Lung (tissue), 12 donors: ENCODE data around the gene SLC35F3. TPM values are rescaled to one million over a fixed set of nuclear protein-coding genes. Genes with fewer than 3 reads are reported as not detected.
"Not testable (repeated sequence)": the region's sequence is repeated elsewhere in the genome, so short reads cannot be mapped to it uniquely, and the experiment has no call there.

ENCODE experiments used
- ATAC-seq: fragments of 200-7000 bp; cut with Tn5 transposase; one replicate; pipeline ENCODE4 v1.9.1; 2020; ENCODE audit warnings: moderate number of reproducible peaks; ENCODE audit not compliant: insufficient read depth, low FRiP score
- DNase-seq, 3 donors: peaks; one replicate each; pipeline ENCODE4 v3.0.0-alpha.2; 2013 to 2017
- H3K27ac ChIP-seq, 2 donors: one replicate each; pipeline ENCODE4 v1.5.1; 2013; ENCODE audit warnings: mild to moderate bottlenecking in 2 of 2, moderate library complexity in 2 of 2, control low read depth in 1 of 2, inconsistent platforms in 1 of 2, low read depth in 1 of 2, low read length in 1 of 2
- H3K27me3 ChIP-seq, 3 donors: one replicate each; pipeline ENCODE4 v1.5.1; 2013; ENCODE audit warnings: low read length in 2 of 3; ENCODE audit not compliant: control insufficient read depth in 3 of 3, insufficient read depth in 3 of 3
- H3K36me3 ChIP-seq, 4 donors: one replicate each; pipeline ENCODE4 v1.5.1; 2013; ENCODE audit warnings: low read length in 4 of 4, mild to moderate bottlenecking in 1 of 4, moderate library complexity in 1 of 4; ENCODE audit not compliant: control insufficient read depth in 4 of 4, insufficient read depth in 4 of 4
- H3K4me1 ChIP-seq, 5 donors: one replicate each; pipeline ENCODE4 v1.5.1; 2013; ENCODE audit warnings: low read length in 5 of 5, mild to moderate bottlenecking in 2 of 5, moderate library complexity in 1 of 5; ENCODE audit not compliant: control insufficient read depth in 5 of 5, insufficient read depth in 5 of 5
- H3K4me3 ChIP-seq: one replicate; pipeline ENCODE4 v1.5.1; 2013; ENCODE audit warnings: mild to moderate bottlenecking, control low read depth, moderate library complexity
- H3K9ac ChIP-seq, 2 donors: one replicate each; pipeline ENCODE4 v1.5.1; 2013; ENCODE audit warnings: low read length in 2 of 2, control low read depth in 1 of 2; ENCODE audit not compliant: insufficient read depth in 1 of 2
- H3K9me3 ChIP-seq, 4 donors: one replicate each; pipeline ENCODE4 v1.5.1; 2013; ENCODE audit warnings: low read length in 3 of 4, mild to moderate bottlenecking in 1 of 4, moderate library complexity in 1 of 4; ENCODE audit not compliant: control insufficient read depth in 4 of 4, insufficient read depth in 3 of 4
- CTCF ChIP-seq: IDR thresholded peaks from 2 replicates; pipeline ENCODE4 v1.5.1; 2012; ENCODE audit warnings: mild to moderate bottlenecking; ENCODE audit errors: control extremely low read depth, extremely low read depth
- WGBS, 2 donors: extraction: QIAGEN DNeasy Blood & Tissue Kit; methylation state at CpG; one replicate each; pipeline ENCODE4 v1.1.7; 2013; 5-methylcytosine and 5-hydroxymethylcytosine counted together
- polyA plus RNA-seq, 2 donors: library from polyadenylated mRNA; stranded (reverse); fragments of 200-250 nt; gene quantifications; one replicate each; pipeline ENCODE4 v1.2.1, GENCODE V29; 2013
- total RNA-seq, 2 donors: library from RNA; depleted of rRNA in 1 of 2; stranded (reverse); fragments of >200 nt in 1 of 2; gene quantifications; one replicate each; pipeline ENCODE4 v1.2.1, GENCODE V29; 2014 to 2021
- donor health status: control.
- donor health status: control.
- donor health status: Bipolar disorder and iron deficiency.
- donor health status: healthy.
- donor health status: DM: yes; HTN: yes; CAD: no.

Gene SLC35F3
- total and polyA plus RNA-seq, 4 donors, result 0.09 to 1.4 (median 0.48) TPM

GRCh38 chr1:233883671-233884070 lies 20.8 kb upstream of the SLC35F3 start:
- no peaks in the 10 kb centered on the region for H3K36me3 ChIP-seq
- DNase-seq (no peak), ATAC-seq (no peak)
- peaks cover 0 to 4% (median 0%) of the 10 kb centered on the region in 4 donors for H3K9me3 ChIP-seq
- no peak overlapping the region for H3K4me3 ChIP-seq
- WGBS, 2 donors, result 51 to 53% methylated on average over 3 of the region's 3 CpGs
- no peak overlapping the region for H3K27ac ChIP-seq
- peaks cover 0 to 4% (median 0%) of the 10 kb centered on the region in 3 donors for H3K27me3 ChIP-seq
- H3K9ac ChIP-seq, result no peak overlapping the region
- no peak for TF ChIP-seq CTCF
- no peaks in the 10 kb centered on the region for H3K4me1 ChIP-seq

- Histone ChIP-seq H3K9ac (no peak overlapping the region), H3K4me3 (no peak overlapping the region), H3K27ac (no peak overlapping the region), H3K27me3 (peaks cover 0 to 4% (median 0%) of the 10 kb centered on the region in 3 donors), H3K4me1 (no peaks in the 10 kb centered on the region), H3K9me3 (peaks cover 0 to 6% (median 0%) of the 10 kb centered on the region in 4 donors), H3K36me3 (no peaks in the 10 kb centered on the region)
- 67 to 81% methylated on average over 5 of the region's 5 CpGs for WGBS, 2 donors
- no peak for TF ChIP-seq CTCF
- no peak for ATAC-seq
- DNase-seq, result no peak
These were observed 19.9 kb upstream of the SLC35F3 start for GRCh38 chr1:233884461-233885151.

GRCh38 chr1:233885196-233885920 lies 19.1 kb upstream of the SLC35F3 start:
- TF ChIP-seq CTCF, result no peak
- no peak overlapping the region for H3K4me3 ChIP-seq
- no peak for DNase-seq
- H3K4me1 ChIP-seq, result no peaks in the 10 kb centered on the region
- no peaks in the 10 kb centered on the region for H3K36me3 ChIP-seq
- peaks cover 0 to 4% (median 0%) of the 10 kb centered on the region in 3 donors for H3K27me3 ChIP-seq
- ATAC-seq, result no peak
- peaks cover 0 to 8% (median 0%) of the 10 kb centered on the region in 4 donors for H3K9me3 ChIP-seq
- H3K27ac ChIP-seq, result no peak overlapping the region
- H3K9ac ChIP-seq, result no peak overlapping the region
- WGBS, 2 donors, result 56 to 72% methylated on average over 9 of the region's 9 CpGs

- DNase-seq, H3K9ac ChIP-seq, H3K9me3 ChIP-seq, H3K27me3 ChIP-seq, H3K27ac ChIP-seq, H3K4me1 ChIP-seq, ATAC-seq, H3K36me3 ChIP-seq, H3K4me3 ChIP-seq: not testable (repeated sequence)
- WGBS, 2 donors, result 78 to 83% methylated on average over 2 of the region's 2 CpGs
These were observed 13.3 kb upstream of the SLC35F3 start for GRCh38 chr1:233891151-233891550.
